ENCODE data around the gene EEF1A2. TPM values are rescaled to one million over a fixed set of nuclear protein-coding genes. Genes with fewer than 3 reads are reported as not detected.

EEF1A2 gene
- total RNA-seq, 4 donors from 2014 or later, result 1.7 to 17.8 (median 7.4) TPM

GRCh38 chr20:63534427-63534830 lies 35.5 kb upstream of the EEF1A2 start:
- WGBS, result 54% methylated on average over 8 of the region's 12 CpGs
- intact Hi-C loops (cut with DNase I), result loop anchor here (10.0 kb wide), 1 partner anchor 120 kb away; the partner anchor contains the start of genes RTEL1 and STMN3

GRCh38 chr20:63533871-63534393 lies 35.0 kb upstream of the EEF1A2 start:
- Histone ChIP-seq H3K4me1 (peaks cover 16 to 34% (median 27%) of the 10 kb centered on the region in 4 donors), H3K27me3 (peaks cover 0 to 82% (median 23%) of the 10 kb centered on the region in 4 donors), H3K4me3 (no peak overlapping the region), H3K36me3 (no peaks in the 10 kb centered on the region), H3K27ac (replicated peaks in 1 of 4) (no peak overlapping the region), H3K9me3 (no peaks in the 10 kb centered on the region)
- DNase-seq (ENCODE audit: extremely low spot score), result no peak
- intact Hi-C loops (cut with DNase I), result loop anchor here (10.0 kb wide), 1 partner anchor 121 kb away; the partner anchor contains the start of genes RTEL1 and STMN3
- WGBS, result 79% methylated on average over 20 of the region's 28 CpGs
- TF ChIP-seq CTCF (IDR thresholded peaks at IDR 0.05) (no peak), EP300 (IDR thresholded peaks at IDR 0.05) (no peak), POLR2A (IDR thresholded peaks at IDR 0.05; ENCODE audit: low read depth) (no peak), POLR2AphosphoS5 (IDR thresholded peaks at IDR 0.05) (no peak)

More at GRCh38 chr20:63534427-63534830, 35.5 kb upstream of the EEF1A2 start:
- no peak for DNase-seq (ENCODE audit: extremely low spot score)
- H3K27me3 ChIP-seq, result peaks cover 0 to 84% (median 23%) of the 10 kb centered on the region in 4 donors
- TF ChIP-seq CTCF (IDR thresholded peaks at IDR 0.05) (no peak), POLR2AphosphoS5 (IDR thresholded peaks at IDR 0.05) (no peak), EP300 (IDR thresholded peaks at IDR 0.05) (no peak), POLR2A (IDR thresholded peaks at IDR 0.05; ENCODE audit: low read depth) (no peak)
- peaks cover 16 to 34% (median 27%) of the 10 kb centered on the region in 4 donors for H3K4me1 ChIP-seq
- no peaks in the 10 kb centered on the region for H3K36me3 ChIP-seq
- no peaks in the 10 kb centered on the region for H3K9me3 ChIP-seq
- no peak overlapping the region for H3K4me3 ChIP-seq
- H3K27ac ChIP-seq (replicated peaks in 1 of 4), result no peak overlapping the region

- no peaks in the 10 kb centered on the region for H3K9me3 ChIP-seq
- H3K27me3 ChIP-seq, result peaks cover 0 to 79% (median 23%) of the 10 kb centered on the region in 4 donors
- no peak for TF ChIP-seq POLR2A (IDR thresholded peaks at IDR 0.05; ENCODE audit: low read depth)
- no peak for TF ChIP-seq EP300 (IDR thresholded peaks at IDR 0.05)
- no peak for TF ChIP-seq POLR2AphosphoS5 (IDR thresholded peaks at IDR 0.05)
- TF ChIP-seq CTCF (IDR thresholded peaks at IDR 0.05), result no peak
- no peak for DNase-seq (ENCODE audit: extremely low spot score)
- H3K36me3 ChIP-seq, result no peaks in the 10 kb centered on the region
- H3K27ac ChIP-seq (replicated peaks in 1 of 4), result no peak overlapping the region
- no peak overlapping the region for H3K4me3 ChIP-seq
- WGBS, result 78% methylated on average over 12 of the region's 14 CpGs
- intact Hi-C loops (cut with DNase I), result loop anchor here (10.0 kb wide), 1 partner anchor 121 kb away; the partner anchor contains the start of genes RTEL1 and STMN3
- peaks cover 15 to 30% (median 24%) of the 10 kb centered on the region in 4 donors for H3K4me1 ChIP-seq
These were observed 34.5 kb upstream of the EEF1A2 start for GRCh38 chr20:63533388-63533787.

GRCh38 chr20:63532449-63532971 lies 33.6 kb upstream of the EEF1A2 start:
- Histone ChIP-seq H3K4me3 (no peak overlapping the region), H3K9me3 (no peaks in the 10 kb centered on the region), H3K36me3 (no peaks in the 10 kb centered on the region), H3K27ac (replicated peaks in 1 of 4) (no peak overlapping the region), H3K27me3 (peaks cover 0 to 70% (median 22%) of the 10 kb centered on the region in 4 donors), H3K4me1 (peaks cover 6 to 22% (median 15%) of the 10 kb centered on the region in 4 donors)
- TF ChIP-seq POLR2A (IDR thresholded peaks at IDR 0.05; ENCODE audit: low read depth), result no peak
- no peak for TF ChIP-seq CTCF (IDR thresholded peaks at IDR 0.05)
- no peak for TF ChIP-seq EP300 (IDR thresholded peaks at IDR 0.05)
- no peak for TF ChIP-seq POLR2AphosphoS5 (IDR thresholded peaks at IDR 0.05)
- DNase-seq (ENCODE audit: extremely low spot score), result no peak
- intact Hi-C loops (cut with DNase I), result loop anchor here (10.0 kb wide), 1 partner anchor 122 kb away; the partner anchor contains the start of genes RTEL1 and STMN3
- WGBS, result 75% methylated on average over 15 of the region's 24 CpGs
